Eye (tissue), 1 donor: ENCODE data around the gene MMP25.

ENCODE experiments used
- DNase-seq: peaks from one replicate; pipeline ENCODE4 v3.0.0-alpha.2; 2015

The MMP25 gene

GRCh38 chr16:3017344-3017743 lies 29.0 kb upstream of the MMP25 start:
- no peak for DNase-seq

- peak; percentile 72 for DNase-seq
These were observed 28.4 kb upstream of the MMP25 start, which contains the start of gene CLDN6 for GRCh38 chr16:3017794-3018506. Gene CLDN6, minus strand, starts transcription at chr16:3018183. Its CDS starts 2,162 bp downstream, at chr16:3016021.

- no peak for DNase-seq
These were observed 26.6 kb upstream of the MMP25 start for GRCh38 chr16:3019594-3020246.

- peak; percentile 89 for DNase-seq
These were observed 26.1 kb upstream of the MMP25 start, which contains the start of gene TNFRSF12A for GRCh38 chr16:3020247-3020603. Gene TNFRSF12A, plus strand, starts transcription at chr16:3020368. Its CDS starts 30 bp downstream, at chr16:3020398.

- DNase-seq: no peak
These were observed 25.5 kb upstream of the MMP25 start for GRCh38 chr16:3020604-3021448.

GRCh38 chr16:3021449-3022207 lies 24.7 kb upstream of the MMP25 start:
- DNase-seq: peak; percentile 81

- peak; percentile 78 for DNase-seq
These were observed 24.1 kb upstream of the MMP25 start for GRCh38 chr16:3022208-3022683.

GRCh38 chr16:3022684-3023414 lies 23.5 kb upstream of the MMP25 start:
- no peak for DNase-seq

GRCh38 chr16:3023415-3023668 lies 23.0 kb upstream of the MMP25 start:
- no peak for DNase-seq

GRCh38 chr16:3023669-3024478 lies 22.5 kb upstream of the MMP25 start, which contains the start of the genes HCFC1R1 and THOC6:
Gene HCFC1R1, minus strand, starts transcription at chr16:3023942. Its CDS starts 1 bp downstream, at chr16:3023941.
Gene THOC6, plus strand, starts transcription at chr16:3024035. Its CDS starts 292 bp downstream, at chr16:3024327.
- peak; percentile 99 for DNase-seq

GRCh38 chr16:3025032-3026002 lies 21.0 kb upstream of the MMP25 start:
- DNase-seq: no peak

- DNase-seq: no peak
These were observed 20.4 kb upstream of the MMP25 start for GRCh38 chr16:3026003-3026378.

- DNase-seq: no peak
These were observed 19.5 kb upstream of the MMP25 start for GRCh38 chr16:3026609-3027488.

- DNase-seq: no peak
These were observed 18.9 kb upstream of the MMP25 start for GRCh38 chr16:3027489-3027795.

GRCh38 chr16:3027983-3028715 lies 18.2 kb upstream of the MMP25 start:
- DNase-seq: peak; percentile 93

GRCh38 chr16:3028716-3029319 lies 17.5 kb upstream of the MMP25 start:
- peak; percentile 46 for DNase-seq

GRCh38 chr16:3029491-3030221 lies 16.7 kb upstream of the MMP25 start:
- DNase-seq: peak; percentile 39
